ENCODE measurements around the gene NPHP4. TPM values are rescaled to one million over a fixed set of nuclear protein-coding genes. Genes with fewer than 3 reads are reported as not detected.

The NPHP4 gene
- total RNA-seq, 1 experiment from 2014 or later: 18.8 TPM

- H3K9me2 ChIP-seq (replicated peaks; ENCODE audit: low read length): no peaks in the 10 kb centered on the region
- H3K27me3 ChIP-seq (ENCODE audit: low read length): peaks cover 88% of the 10 kb centered on the region
- ATAC-seq: no peak
- ChIA-PET POLR2A (ENCODE audit: unreplicated experiment) (no interaction called here), CTCF (no interaction called here)
- H3K9me3 ChIP-seq (ENCODE audit: low read length): no peaks in the 10 kb centered on the region
- no peaks in the 10 kb centered on the region for H3F3A ChIP-seq (ENCODE audit: low read length, unreplicated experiment)
- H3K36me3 ChIP-seq (ENCODE audit: low read depth, low read length): no peaks in the 10 kb centered on the region
- H4K20me1 ChIP-seq (ENCODE audit: low read length): no peaks in the 10 kb centered on the region
- no peak overlapping the region for H2AFZ ChIP-seq (ENCODE audit: low read length)
- no peak overlapping the region for H3K9ac ChIP-seq (ENCODE audit: low read length)
- H3K27ac ChIP-seq (ENCODE audit: low read length): no peak overlapping the region
- no peak overlapping the region for H3K4me3 ChIP-seq (ENCODE audit: low read length)
- DNase-seq: no peak
- no peaks in the 10 kb centered on the region for H3K79me2 ChIP-seq (ENCODE audit: low read length)
- no peak for TF ChIP-seq EZH2phosphoT487 (IDR thresholded peaks at IDR 0.05; ENCODE audit: borderline replicate concordance, low read length)
- no peak for TF ChIP-seq EZH2 (IDR thresholded peaks at IDR 0.05; ENCODE audit: low read length, unreplicated experiment)
- TF ChIP-seq, protein P1, sequence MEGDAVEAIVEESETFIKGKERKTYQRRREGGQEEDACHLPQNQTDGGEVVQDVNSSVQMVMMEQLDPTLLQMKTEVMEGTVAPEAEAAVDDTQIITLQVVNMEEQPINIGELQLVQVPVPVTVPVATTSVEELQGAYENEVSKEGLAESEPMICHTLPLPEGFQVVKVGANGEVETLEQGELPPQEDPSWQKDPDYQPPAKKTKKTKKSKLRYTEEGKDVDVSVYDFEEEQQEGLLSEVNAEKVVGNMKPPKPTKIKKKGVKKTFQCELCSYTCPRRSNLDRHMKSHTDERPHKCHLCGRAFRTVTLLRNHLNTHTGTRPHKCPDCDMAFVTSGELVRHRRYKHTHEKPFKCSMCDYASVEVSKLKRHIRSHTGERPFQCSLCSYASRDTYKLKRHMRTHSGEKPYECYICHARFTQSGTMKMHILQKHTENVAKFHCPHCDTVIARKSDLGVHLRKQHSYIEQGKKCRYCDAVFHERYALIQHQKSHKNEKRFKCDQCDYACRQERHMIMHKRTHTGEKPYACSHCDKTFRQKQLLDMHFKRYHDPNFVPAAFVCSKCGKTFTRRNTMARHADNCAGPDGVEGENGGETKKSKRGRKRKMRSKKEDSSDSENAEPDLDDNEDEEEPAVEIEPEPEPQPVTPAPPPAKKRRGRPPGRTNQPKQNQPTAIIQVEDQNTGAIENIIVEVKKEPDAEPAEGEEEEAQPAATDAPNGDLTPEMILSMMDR (conservative IDR thresholded peaks at IDR 0.05; ENCODE audit: low read depth, low read length): no peak
- intact Hi-C loops (cut with micrococcal nuclease): no loop called here
- no peak overlapping the region for H3K4me2 ChIP-seq (ENCODE audit: low read length)
- no TSS peak for BruUV-seq (replicated peaks)
- H3K4me1 ChIP-seq (ENCODE audit: insufficient read depth, low read length): no peaks in the 10 kb centered on the region
Observed at GRCh38 chr1:5815716-5816115, 176.5 kb downstream of the NPHP4 start.

DNA sequence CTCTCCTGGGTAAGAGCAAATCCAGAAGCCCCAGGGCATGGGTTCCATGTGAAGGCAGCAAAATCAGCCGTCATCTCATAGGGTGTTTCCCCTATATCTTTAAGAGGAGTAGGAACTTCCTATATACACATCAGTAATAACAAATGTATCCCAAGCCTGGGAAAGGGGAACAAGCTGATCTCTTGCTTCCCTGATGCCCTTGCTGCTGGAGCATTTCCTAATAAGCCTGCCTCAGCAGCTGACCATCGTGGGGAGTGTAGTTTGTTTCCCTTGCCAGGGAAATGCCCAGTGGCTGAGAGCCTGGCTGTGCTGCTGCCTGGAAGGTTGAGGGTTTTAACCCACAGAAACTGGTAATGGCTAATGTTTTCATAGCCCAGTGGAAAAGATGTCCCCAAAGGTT is 177.0 kb downstream of the NPHP4 start:
- ATAC-seq: no peak
- POLR2A ChIA-PET (ENCODE audit: unreplicated experiment): no interaction called here

DNA sequence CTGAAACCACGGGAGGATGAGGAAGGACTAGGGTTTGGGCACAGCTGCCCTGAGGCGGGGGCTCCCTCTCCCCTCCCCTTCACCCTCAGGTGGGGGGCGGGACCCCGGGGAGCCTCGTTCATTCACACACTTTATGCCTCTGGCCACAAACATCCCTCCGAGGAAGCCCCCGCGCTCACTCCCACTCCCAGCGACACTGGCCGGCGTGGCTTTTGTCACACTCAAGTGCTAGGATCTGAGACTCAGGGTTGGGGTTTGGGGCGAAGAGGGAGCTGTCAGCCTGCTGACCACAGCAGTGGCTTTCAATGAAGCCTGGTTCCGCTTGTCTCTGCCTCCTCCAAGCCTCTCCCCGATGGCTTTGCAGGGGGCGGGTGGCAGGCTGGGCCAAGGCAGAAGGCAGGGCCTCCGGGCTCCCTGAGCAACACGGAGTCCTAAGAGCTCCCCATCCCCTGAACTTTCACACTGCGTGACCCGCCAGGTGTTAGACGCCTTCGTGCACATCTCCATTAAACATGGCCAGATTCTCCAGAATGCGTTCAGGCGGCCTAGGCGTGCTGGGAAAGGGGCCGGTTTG is 178.1 kb downstream of the NPHP4 start:
- no TSS peak for BruUV-seq (replicated peaks)
- H3K27ac ChIP-seq (ENCODE audit: low read length): no peak overlapping the region
- H3F3A ChIP-seq (ENCODE audit: low read length, unreplicated experiment): no peaks in the 10 kb centered on the region
- DNase-seq (no peak), ATAC-seq (no peak)
- no peak for TF ChIP-seq EZH2 (IDR thresholded peaks at IDR 0.05; ENCODE audit: low read length, unreplicated experiment)
- TF ChIP-seq EZH2phosphoT487 (IDR thresholded peaks at IDR 0.05; ENCODE audit: borderline replicate concordance, low read length): no peak
- TF ChIP-seq, protein P1 (conservative IDR thresholded peaks at IDR 0.05; ENCODE audit: low read depth, low read length): no peak
- no peaks in the 10 kb centered on the region for H3K79me2 ChIP-seq (ENCODE audit: low read length)
- POLR2A ChIA-PET (ENCODE audit: unreplicated experiment): no interaction called here
- intact Hi-C loops (cut with micrococcal nuclease): no loop called here
- no peak overlapping the region for H3K9ac ChIP-seq (ENCODE audit: low read length)
- CTCF ChIA-PET: no interaction called here
- H4K20me1 ChIP-seq (ENCODE audit: low read length): no peaks in the 10 kb centered on the region
- H3K4me3 ChIP-seq (ENCODE audit: low read length): no peak overlapping the region
- no peaks in the 10 kb centered on the region for H3K4me1 ChIP-seq (ENCODE audit: insufficient read depth, low read length)
- H3K27me3 ChIP-seq (ENCODE audit: low read length): peaks cover 88% of the 10 kb centered on the region
- H2AFZ ChIP-seq (ENCODE audit: low read length): no peak overlapping the region
- H3K9me3 ChIP-seq (ENCODE audit: low read length): no peaks in the 10 kb centered on the region
- H3K4me2 ChIP-seq (ENCODE audit: low read length): no peak overlapping the region
- no peaks in the 10 kb centered on the region for H3K9me2 ChIP-seq (replicated peaks; ENCODE audit: low read length)
- no peaks in the 10 kb centered on the region for H3K36me3 ChIP-seq (ENCODE audit: low read depth, low read length)

More for the DNA sequence above, 177.0 kb downstream of the NPHP4 start:
- TF ChIP-seq EZH2 (IDR thresholded peaks at IDR 0.05; ENCODE audit: low read length, unreplicated experiment): no peak
- TF ChIP-seq, protein P1 (conservative IDR thresholded peaks at IDR 0.05; ENCODE audit: low read depth, low read length): no peak
- TF ChIP-seq EZH2phosphoT487 (IDR thresholded peaks at IDR 0.05; ENCODE audit: borderline replicate concordance, low read length): no peak
- no peak overlapping the region for H2AFZ ChIP-seq (ENCODE audit: low read length)
- no peak overlapping the region for H3K9ac ChIP-seq (ENCODE audit: low read length)
- no peaks in the 10 kb centered on the region for H3K4me1 ChIP-seq (ENCODE audit: insufficient read depth, low read length)
- H3K9me2 ChIP-seq (replicated peaks; ENCODE audit: low read length): no peaks in the 10 kb centered on the region
- DNase-seq: no peak
- intact Hi-C loops (cut with micrococcal nuclease): no loop called here
- no peaks in the 10 kb centered on the region for H3F3A ChIP-seq (ENCODE audit: low read length, unreplicated experiment)
- no peaks in the 10 kb centered on the region for H3K36me3 ChIP-seq (ENCODE audit: low read depth, low read length)
- CTCF ChIA-PET: no interaction called here
- H3K9me3 ChIP-seq (ENCODE audit: low read length): no peaks in the 10 kb centered on the region
- no peak overlapping the region for H3K4me2 ChIP-seq (ENCODE audit: low read length)
- no peak overlapping the region for H3K4me3 ChIP-seq (ENCODE audit: low read length)
- no peaks in the 10 kb centered on the region for H4K20me1 ChIP-seq (ENCODE audit: low read length)
- peaks cover 88% of the 10 kb centered on the region for H3K27me3 ChIP-seq (ENCODE audit: low read length)
- H3K27ac ChIP-seq (ENCODE audit: low read length): no peak overlapping the region
- H3K79me2 ChIP-seq (ENCODE audit: low read length): no peaks in the 10 kb centered on the region
- BruUV-seq (replicated peaks): no TSS peak
